ENCODE measurements around the gene KCND3. TPM values are rescaled to one million over a fixed set of nuclear protein-coding genes. Genes with fewer than 3 reads are reported as not detected.

The KCND3 gene
- total RNA-seq, 1 experiment from 2014 or later: 0.15 TPM

GRCh38 chr1:112007169-112007568, 17.7 kb upstream of the KCND3 start:
- no peak overlapping the region for H2BK5ac ChIP-seq (ENCODE audit: insufficient read length, low read length)
- H4K91ac ChIP-seq (ENCODE audit: insufficient read length, low read depth, low read length): no peak overlapping the region
- H3K9ac ChIP-seq (ENCODE audit: extremely low read depth, insufficient read length, low read length): no peak overlapping the region
- no peak overlapping the region for H2BK20ac ChIP-seq (ENCODE audit: low read depth, low read length, poor library complexity, severe bottlenecking)
- H3K4me2 ChIP-seq (ENCODE audit: insufficient read depth, insufficient read length, low read length): peak overlapping the region; percentile 7
- Mint-ChIP-seq H3K36me3 (ENCODE audit: insufficient read depth in 1 of 3, low read depth in 3 of 3) (no peaks in the 10 kb centered on the region; a peak in 1 of 7 replicates), H3K4me1 (peaks cover 43 to 46% of the 10 kb centered on the region in 2 experiments), H3K27ac (peak overlapping the region in 2 of 3 experiments; percentile 45 to 94; a peak in 3 of 7 replicates), H3K4me3 (peak overlapping the region in 1 of 2 experiments; percentile 54; a peak in 1 of 5 replicates), H3K9me3 (no peaks in the 10 kb centered on the region), H3K27me3 (ENCODE audit: low read depth) (no peaks in the 10 kb centered on the region; the same call in 1 of the 2 replicates)
- H3K23ac ChIP-seq (ENCODE audit: insufficient read length, low read depth, low read length): no peak overlapping the region
- H3K79me1 ChIP-seq (ENCODE audit: insufficient read depth, low read depth, low read length, poor library complexity, severe bottlenecking): no peaks in the 10 kb centered on the region
- WGBS (ENCODE audit: extremely low coverage, insufficient read length, low lambda C conversion rate): no CpG with 5 or more reads among the region's 2 CpGs
- H2BK12ac ChIP-seq (ENCODE audit: insufficient read length, low read depth, low read length): no peak overlapping the region
- H4K8ac ChIP-seq (replicated peaks; ENCODE audit: insufficient read length, low read depth, low read length): no peak overlapping the region
- H2AK5ac ChIP-seq (ENCODE audit: insufficient read length, low read length): no peak overlapping the region
- H2BK120ac ChIP-seq (ENCODE audit: low read depth, low read length, poor library complexity, severe bottlenecking): no peak overlapping the region
- no peaks in the 10 kb centered on the region for H3K27me3 ChIP-seq (ENCODE audit: insufficient read depth, low read length)
- peaks cover 27% of the 10 kb centered on the region for H3K4me1 ChIP-seq (ENCODE audit: insufficient read depth, low read length)
- no peaks in the 10 kb centered on the region for H3K79me2 ChIP-seq (ENCODE audit: insufficient read depth, low read length)
- H3K56ac ChIP-seq (ENCODE audit: insufficient read length, low read depth, low read length): no peak overlapping the region
- H3K23me2 ChIP-seq (ENCODE audit: insufficient read length, low read depth, low read length, poor library complexity, severe bottlenecking): no peaks in the 10 kb centered on the region
- no peak overlapping the region for H4K5ac ChIP-seq (ENCODE audit: insufficient read length, low read depth, low read length)
- H3T11ph ChIP-seq (ENCODE audit: low read length): no peak overlapping the region
- no peak overlapping the region for H3K4ac ChIP-seq (ENCODE audit: low read depth, low read length)
- H2AFZ ChIP-seq (ENCODE audit: low read length): no peak overlapping the region
- no peak overlapping the region for H3K27ac ChIP-seq (ENCODE audit: insufficient read length, low read depth, low read length)
- H3K18ac ChIP-seq (ENCODE audit: insufficient read length, low read depth, low read length): no peak overlapping the region
- no peak for DNase-seq
- TF ChIP-seq CTCF (conservative IDR thresholded peaks at IDR 0.05): no peak
- H2BK15ac ChIP-seq (ENCODE audit: low read depth, low read length): no peak overlapping the region
- H3K14ac ChIP-seq (ENCODE audit: insufficient read depth, low read length): no peak overlapping the region
- H4K20me1 ChIP-seq (ENCODE audit: control insufficient read depth, insufficient read depth, insufficient read length): no peaks in the 10 kb centered on the region
- no peaks in the 10 kb centered on the region for H3K9me3 ChIP-seq (ENCODE audit: control insufficient read depth, low read depth, low read length)

All from H9 (cell line).